Measurements from ENCODE around the gene RAD51B. TPM values are rescaled to one million over a fixed set of nuclear protein-coding genes. Genes with fewer than 3 reads are reported as not detected.

RAD51B gene
- total and polyA plus RNA-seq, 2 of the 13 experiments (the other 11 are each of a cell fraction or from before 2014, with no cell fraction given) = 7.0 to 9.5 TPM

GRCh38 chr14:68562911-68563250 lies 743.3 kb downstream of the RAD51B start (continued):
- TF ChIP-seq ZNF407 (CRISPR knock-in tag; IDR thresholded peaks at IDR 0.05; ENCODE audit: not compliant biosample characterization) (no peak), ATM (IDR thresholded peaks at IDR 0.05; ENCODE audit: borderline replicate concordance) (no peak), MEIS2 (CRISPR knock-in tag; IDR thresholded peaks at IDR 0.05) (no peak), ZNF205 (CRISPR knock-in tag; IDR thresholded peaks at IDR 0.05) (no peak), FOXO1 (CRISPR knock-in tag; IDR thresholded peaks at IDR 0.05) (no peak), ZNF749 (CRISPR knock-in tag; IDR thresholded peaks at IDR 0.05; ENCODE audit: borderline replicate concordance) (no peak), ZNF326 (CRISPR knock-in tag; IDR thresholded peaks at IDR 0.05; ENCODE audit: borderline replicate concordance) (no peak), PRMT3 (CRISPR knock-in tag; IDR thresholded peaks at IDR 0.05; ENCODE audit: borderline replicate concordance, low read depth) (no peak), NCOR1 (IDR thresholded peaks at IDR 0.05; ENCODE audit: borderline replicate concordance, low read length) (no peak), CAMTA2 (CRISPR knock-in tag; IDR thresholded peaks at IDR 0.05; ENCODE audit: borderline replicate concordance) (no peak), TOPORS (CRISPR knock-in tag; IDR thresholded peaks at IDR 0.05) (no peak), ZNF670 (CRISPR knock-in tag; IDR thresholded peaks at IDR 0.05; ENCODE audit: borderline replicate concordance) (0 out of 2 replicates have a peak, but pooled peaks have one; percentile 15), GPN1 (CRISPR knock-in tag; IDR thresholded peaks at IDR 0.05; ENCODE audit: borderline replicate concordance) (no peak), DPF2 (CRISPR knock-in tag; IDR thresholded peaks at IDR 0.05; ENCODE audit: borderline replicate concordance, low read depth) (no peak), CENPBD1 (CRISPR knock-in tag; IDR thresholded peaks at IDR 0.05; ENCODE audit: borderline replicate concordance, low read depth) (no peak), HNF1B (CRISPR knock-in tag; IDR thresholded peaks at IDR 0.05) (no peak), FOXA3 (CRISPR knock-in tag; IDR thresholded peaks at IDR 0.05) (no peak), KLF12 (CRISPR knock-in tag; IDR thresholded peaks at IDR 0.05; ENCODE audit: borderline replicate concordance) (no peak), ZNF605 (CRISPR knock-in tag; IDR thresholded peaks at IDR 0.05) (peak; percentile 48; the same call in 1 of the 2 replicates), E2F2 (CRISPR knock-in tag; IDR thresholded peaks at IDR 0.05; ENCODE audit: borderline replicate concordance) (no peak)

All from HepG2 (cell line).